GM03348 (cell line): ENCODE measurements around the gene RAD51B.

Experiments
- DNase-seq: peaks from one replicate; pipeline ENCODE4 v3.0.0; 2012; ENCODE audit warnings: low spot score

The RAD51B gene

DNA sequence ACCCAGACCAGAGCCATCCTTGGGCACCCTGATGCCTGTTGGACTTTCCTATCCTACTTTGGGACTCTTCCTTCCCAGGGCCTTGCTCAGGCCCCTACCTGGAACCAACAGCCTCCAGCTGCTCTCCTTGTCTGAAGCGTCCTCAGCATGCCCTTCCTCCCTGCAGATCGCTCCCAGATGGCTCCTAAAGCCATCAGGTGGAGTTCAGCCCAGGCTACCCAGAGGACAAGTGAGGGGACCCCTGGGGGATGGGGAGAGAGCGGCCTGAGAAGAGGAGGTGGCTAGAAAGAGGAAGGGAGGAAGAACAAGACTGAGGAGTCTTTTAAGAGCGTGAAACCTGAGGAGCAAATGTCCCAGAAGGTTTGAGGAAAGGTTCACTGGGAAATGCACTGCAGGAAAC, 736.7 kb downstream of the RAD51B start:
- no peak for DNase-seq

DNA sequence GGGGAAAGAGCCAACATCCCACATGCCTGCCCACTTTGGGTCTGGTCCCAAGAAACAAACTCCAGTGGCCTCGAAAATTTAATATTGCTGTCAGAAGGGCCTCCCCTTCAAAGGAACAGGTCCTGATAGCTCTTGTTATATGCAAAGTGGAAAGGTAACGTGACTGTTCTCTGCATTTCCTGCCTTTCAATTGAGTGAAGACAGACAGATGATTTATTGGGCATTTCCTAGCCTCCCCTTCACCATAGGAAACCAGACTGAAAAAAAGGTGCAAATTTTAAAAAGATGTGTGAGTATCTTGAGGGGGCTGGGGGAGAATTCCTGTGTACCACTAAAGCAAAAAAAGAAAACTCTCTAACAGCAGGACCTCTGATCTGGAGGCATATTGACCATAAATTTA, 738.1 kb downstream of the RAD51B start:
- no peak for DNase-seq

DNA sequence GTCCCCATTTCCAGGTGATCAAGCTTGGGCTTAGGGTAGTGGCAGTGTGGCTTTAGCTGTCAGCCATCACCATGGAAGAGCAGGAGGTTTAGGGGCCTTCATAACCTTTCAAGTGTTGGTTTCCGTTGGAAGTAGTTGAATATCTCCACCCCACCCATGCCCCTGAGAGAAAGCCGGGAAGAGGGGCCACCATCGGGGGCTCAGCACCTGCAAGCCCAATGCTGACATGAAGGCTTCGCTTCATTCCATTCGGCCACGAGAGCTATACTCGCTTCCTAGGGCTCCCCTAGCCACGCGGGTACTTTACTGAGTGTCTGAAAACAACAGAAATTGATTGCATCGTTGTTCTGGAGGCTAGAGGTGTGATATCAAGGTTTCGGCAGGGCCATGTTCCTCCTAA, 738.5 kb downstream of the RAD51B start:
- no peak for DNase-seq

GRCh38 chr14:68559949-68560348, 740.4 kb downstream of the RAD51B start:
- DNase-seq, result no peak

GRCh38 chr14:68561531-68562007, 742.0 kb downstream of the RAD51B start:
- no peak for DNase-seq

DNA sequence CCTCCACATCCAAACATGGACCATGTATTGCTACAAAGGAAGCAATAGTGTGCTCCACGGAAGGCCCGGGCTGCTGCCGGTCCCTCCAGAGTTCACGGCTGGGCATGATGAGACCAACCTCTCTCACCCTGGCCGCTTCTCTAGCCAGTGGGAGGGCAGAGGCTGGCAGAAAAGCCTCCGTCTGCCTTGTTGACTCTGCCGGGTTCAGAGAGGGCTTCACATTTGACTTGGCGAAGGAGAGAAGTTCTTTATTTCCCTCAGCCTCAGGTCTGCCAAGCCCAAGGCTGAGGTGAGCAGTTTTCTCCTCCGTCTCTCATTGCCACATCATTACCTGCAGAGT, 743.3 kb downstream of the RAD51B start:
- no peak for DNase-seq

GRCh38 chr14:68563251-68564131, 743.9 kb downstream of the RAD51B start:
- DNase-seq, result no peak

GRCh38 chr14:68564191-68564825, 744.7 kb downstream of the RAD51B start:
- no peak for DNase-seq

DNA sequence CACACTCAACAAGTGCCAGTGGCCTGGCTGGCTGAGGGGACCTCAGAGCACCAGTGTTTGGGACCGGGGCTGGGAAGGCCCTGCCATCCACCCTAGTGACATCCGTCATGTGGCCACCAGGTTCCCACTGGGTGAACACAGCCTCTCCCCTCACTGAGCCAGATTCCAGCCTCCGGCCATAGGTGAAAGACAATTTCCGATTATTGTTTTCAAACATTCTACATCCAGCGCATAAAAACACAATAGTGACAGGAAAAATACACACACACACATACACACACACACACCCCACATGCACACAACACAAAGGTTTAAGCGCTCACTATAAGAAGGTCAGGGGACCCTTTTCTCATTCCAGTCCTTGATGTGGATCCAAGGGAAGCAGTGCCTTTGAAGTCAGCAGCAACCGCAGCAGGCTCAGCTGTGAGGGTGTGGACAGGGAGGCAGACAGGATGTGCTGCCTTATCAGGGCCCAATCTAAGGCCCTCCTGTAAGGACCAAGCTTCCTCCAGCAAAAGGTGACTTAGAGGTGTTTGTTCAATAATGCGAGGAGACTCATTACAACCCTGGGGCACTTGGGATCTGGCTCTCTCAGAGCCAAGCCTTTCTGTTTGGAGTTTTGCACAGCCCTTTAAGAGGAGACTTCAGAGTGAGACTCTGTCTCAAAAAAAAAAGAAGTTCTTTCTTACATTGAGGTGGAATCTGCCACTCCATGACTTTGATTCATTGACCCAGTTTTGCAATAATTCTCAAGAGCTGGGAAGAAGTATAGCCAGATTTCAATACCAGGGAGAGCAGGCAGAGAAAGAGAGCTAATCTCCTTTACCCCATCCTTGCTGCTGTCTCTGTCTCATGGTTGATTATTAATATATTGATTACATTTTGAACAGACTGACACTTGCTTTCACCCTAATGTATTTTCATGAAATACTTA, 745.5 kb downstream of the RAD51B start:
- DNase-seq, result no peak

- DNase-seq, result no peak
Observed at GRCh38 chr14:68566075-68566474, 746.5 kb downstream of the RAD51B start.

DNA sequence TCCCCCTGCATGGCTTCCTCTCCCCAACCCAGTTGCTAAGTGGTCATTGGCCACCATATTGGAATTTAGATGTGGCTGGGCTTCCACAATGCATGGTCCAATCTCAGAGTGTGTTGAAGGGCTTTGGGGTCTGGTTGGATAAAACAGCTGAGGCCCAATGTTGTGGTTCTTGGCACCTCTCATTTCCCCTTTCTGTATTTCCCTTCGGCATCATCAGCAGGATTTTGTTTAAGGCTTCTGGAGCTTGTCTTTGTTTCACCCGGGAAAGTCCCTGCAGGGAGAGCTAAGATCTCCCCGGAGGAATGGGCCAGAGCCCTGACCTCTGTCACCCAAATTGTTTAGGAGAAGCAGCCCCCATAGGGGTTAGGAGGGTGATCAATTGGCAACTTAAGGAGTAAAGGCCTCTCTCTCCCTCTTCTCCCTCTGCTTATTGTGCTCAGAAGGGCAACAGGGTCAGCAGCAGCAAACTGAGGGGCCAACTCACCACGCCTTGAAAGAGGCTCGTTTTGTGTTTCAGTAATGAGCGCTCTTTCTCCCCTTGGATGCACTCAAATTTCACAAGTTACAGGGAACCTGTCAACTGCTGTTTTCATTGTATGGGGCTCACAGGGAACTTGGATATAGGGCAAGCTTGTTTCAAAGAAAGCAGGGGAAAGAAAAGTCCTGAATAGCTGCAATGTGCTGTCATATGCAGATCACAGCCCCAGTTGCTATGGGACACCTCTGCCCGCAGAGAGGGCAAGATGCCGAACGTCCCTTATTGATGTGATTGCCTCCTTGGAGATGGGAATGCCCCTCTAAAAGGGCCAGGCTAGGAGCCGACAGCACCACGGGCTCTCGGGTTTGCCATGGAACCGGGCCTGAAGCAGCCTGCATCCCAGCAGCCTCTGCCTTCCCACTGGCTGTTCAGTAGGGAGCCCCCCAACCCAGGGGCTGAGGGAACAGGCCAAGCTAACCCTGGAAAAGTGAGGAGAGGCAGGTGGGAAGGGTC, 749.6 kb downstream of the RAD51B start:
- no peak for DNase-seq

DNA sequence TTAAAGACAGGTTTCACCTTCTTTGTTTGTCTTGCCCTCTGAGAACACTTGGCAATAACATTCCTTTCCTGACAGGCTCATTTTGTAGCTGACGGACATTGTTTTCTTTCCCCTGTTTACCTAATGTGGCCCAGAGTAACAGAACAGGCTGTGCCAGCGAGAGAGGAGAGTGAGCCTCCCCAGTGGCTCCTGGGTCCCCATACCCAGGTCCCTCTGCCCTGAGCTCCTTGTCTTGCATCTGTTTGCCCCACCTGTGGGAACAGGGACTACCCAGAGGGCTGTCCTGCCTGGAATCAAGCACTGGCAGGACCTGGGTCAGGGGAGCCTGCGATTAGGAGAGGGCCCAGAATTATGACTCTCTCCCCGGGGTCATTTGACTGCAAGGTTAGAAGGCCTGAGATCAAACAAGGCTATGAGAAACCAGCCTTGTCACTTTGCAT, 750.4 kb downstream of the RAD51B start:
- no peak for DNase-seq

GRCh38 chr14:68571114-68571591, 751.6 kb downstream of the RAD51B start:
- DNase-seq, result no peak

DNA sequence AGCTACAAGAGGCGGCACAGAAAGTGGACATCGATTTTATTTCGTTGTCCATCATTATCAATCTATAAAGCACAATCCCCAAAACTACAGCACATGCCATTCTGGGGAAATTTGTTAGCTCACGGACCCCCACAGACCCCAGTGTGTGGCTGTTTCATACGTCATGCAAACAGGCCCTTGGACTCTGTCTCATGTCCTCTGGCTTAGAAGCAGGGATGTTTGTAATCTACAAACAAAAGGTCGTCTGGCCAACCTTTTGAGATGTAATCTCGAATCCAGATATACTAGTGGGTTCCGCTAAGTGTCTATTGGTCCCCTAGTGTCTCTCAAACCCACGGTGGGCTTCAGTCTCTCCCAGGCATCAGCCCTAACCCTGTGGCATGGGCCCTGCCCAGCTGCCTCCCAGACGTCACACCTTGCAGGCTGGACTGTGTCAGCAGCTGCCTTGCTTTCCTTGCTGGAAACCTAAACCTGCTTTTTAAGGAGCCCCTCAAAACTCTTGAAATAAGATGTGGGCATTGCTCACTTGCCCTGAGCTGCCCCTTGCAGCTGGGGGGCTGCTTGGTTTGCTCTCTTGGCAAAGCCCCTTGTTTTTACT, 752.4 kb downstream of the RAD51B start:
- no peak for DNase-seq

DNA sequence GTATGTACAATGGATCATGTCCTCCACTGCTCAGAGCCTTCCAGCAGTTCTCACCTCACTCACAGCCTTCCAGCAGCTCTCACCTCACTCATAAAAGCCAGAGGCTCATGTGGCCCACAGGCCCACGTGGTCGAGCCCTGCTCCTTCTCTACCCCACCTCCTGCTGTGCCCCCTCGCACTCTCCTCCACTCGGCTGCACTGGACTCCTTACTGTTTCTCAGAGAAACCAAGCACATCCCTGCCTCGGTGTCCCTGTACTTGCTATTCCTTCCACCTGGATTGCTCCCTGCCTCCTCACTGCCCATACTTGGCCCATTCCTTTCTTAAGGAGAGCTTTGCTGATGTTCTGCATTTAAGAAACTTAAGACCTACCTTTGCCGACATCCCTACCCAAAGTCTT, 753.5 kb downstream of the RAD51B start:
- DNase-seq, result no peak

- no peak for DNase-seq
Observed at GRCh38 chr14:68573722-68574121, 754.1 kb downstream of the RAD51B start.

- DNase-seq, result no peak
Observed at GRCh38 chr14:68574461-68574860, 754.9 kb downstream of the RAD51B start.

GRCh38 chr14:68574906-68575305, 755.3 kb downstream of the RAD51B start:
- DNase-seq, result peak; percentile 47

DNA sequence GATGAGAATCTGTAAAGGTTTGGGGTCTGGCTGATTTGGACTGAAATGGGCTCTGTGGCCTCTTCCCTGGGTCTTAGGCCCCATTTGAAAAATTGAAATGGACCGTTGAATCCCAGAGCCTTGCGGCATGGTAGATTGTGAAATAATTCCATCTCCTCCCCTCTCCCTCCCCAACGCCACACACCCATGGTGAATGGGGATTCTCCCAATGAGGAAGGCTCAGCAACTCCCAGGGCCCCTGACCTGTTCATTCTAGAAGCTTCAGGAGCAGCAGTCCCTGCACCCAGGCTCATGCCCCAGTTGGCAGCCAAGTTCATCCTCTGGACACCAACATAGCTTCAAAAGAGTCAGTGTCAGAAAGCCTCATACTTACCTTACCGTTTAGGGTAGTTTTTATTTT, 755.8 kb downstream of the RAD51B start:
- no peak for DNase-seq

DNA sequence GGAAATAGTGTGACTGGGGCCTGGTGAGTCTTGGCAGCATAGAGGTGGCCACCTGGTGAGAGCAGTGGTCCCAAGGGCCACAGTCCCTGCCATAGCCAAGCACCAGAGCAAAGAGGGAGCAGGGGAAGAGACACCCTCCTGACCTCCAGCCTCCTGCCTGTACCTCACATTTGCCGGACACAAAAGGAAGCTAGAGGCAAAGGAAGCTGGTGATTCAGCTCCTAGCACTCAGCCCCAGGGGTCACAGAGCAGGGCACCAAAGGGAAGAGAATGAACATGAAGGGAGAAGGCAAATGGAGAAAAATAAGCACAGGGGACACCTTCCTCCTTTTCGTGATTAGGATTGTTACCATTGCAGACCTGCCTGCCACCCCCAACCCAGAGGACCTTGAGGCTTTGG, 756.5 kb downstream of the RAD51B start:
- DNase-seq, result no peak
